Measurements from ENCODE around the gene ITFG2.

DNA sequence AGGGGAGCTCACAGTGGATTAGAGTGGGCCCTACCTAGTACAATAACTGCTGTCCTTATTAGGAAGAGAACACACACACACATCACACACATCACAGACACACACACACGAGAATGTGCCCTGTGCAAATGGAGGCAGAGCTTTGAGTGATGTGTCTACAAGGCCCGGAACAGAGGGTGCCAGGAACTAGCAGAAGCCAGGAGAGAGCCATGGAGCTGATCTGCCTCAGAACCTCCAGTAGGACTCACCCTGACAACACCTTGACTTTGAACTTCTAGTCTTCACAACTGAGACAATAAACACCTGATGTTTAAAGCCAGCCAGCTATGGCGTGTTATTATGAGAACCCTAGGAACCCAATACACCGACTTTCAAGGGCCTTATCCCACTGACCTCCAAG, 47.4 kb upstream of the ITFG2 start:
- TF ChIP-seq, protein P1, sequence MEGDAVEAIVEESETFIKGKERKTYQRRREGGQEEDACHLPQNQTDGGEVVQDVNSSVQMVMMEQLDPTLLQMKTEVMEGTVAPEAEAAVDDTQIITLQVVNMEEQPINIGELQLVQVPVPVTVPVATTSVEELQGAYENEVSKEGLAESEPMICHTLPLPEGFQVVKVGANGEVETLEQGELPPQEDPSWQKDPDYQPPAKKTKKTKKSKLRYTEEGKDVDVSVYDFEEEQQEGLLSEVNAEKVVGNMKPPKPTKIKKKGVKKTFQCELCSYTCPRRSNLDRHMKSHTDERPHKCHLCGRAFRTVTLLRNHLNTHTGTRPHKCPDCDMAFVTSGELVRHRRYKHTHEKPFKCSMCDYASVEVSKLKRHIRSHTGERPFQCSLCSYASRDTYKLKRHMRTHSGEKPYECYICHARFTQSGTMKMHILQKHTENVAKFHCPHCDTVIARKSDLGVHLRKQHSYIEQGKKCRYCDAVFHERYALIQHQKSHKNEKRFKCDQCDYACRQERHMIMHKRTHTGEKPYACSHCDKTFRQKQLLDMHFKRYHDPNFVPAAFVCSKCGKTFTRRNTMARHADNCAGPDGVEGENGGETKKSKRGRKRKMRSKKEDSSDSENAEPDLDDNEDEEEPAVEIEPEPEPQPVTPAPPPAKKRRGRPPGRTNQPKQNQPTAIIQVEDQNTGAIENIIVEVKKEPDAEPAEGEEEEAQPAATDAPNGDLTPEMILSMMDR (IDR thresholded peaks at IDR 0.05 in 2 of 3, conservative IDR thresholded peaks at IDR 0.05 in 1 of 3; ENCODE audit: borderline replicate concordance in 1 of 3, insufficient read depth in 1 of 3, low read depth in 2 of 3, low read length in 2 of 3): no peak
- TF ChIP-seq POLR2AphosphoS5 (IDR thresholded peaks at IDR 0.05; ENCODE audit: low read depth, low read length) (no peak), EZH2 (IDR thresholded peaks at IDR 0.05) (no peak), SP1 (IDR thresholded peaks at IDR 0.05; ENCODE audit: low read depth) (no peak), POLR2A (IDR thresholded peaks at IDR 0.05; ENCODE audit: borderline replicate concordance, extremely low read depth, insufficient read depth, insufficient read length) (no peak), CEBPB (IDR thresholded peaks at IDR 0.05; ENCODE audit: low read depth) (no peak), EZH2phosphoT487 (IDR thresholded peaks at IDR 0.05; ENCODE audit: borderline replicate concordance) (no peak), CBX3 (IDR thresholded peaks at IDR 0.05; ENCODE audit: low read depth) (no peak), FOSL1 (IDR thresholded peaks at IDR 0.05; ENCODE audit: low read depth) (no peak), RAD21 (IDR thresholded peaks at IDR 0.05; ENCODE audit: low read depth) (no peak), JUND (IDR thresholded peaks at IDR 0.05) (no peak)
- TF ChIP-seq, protein P2, sequence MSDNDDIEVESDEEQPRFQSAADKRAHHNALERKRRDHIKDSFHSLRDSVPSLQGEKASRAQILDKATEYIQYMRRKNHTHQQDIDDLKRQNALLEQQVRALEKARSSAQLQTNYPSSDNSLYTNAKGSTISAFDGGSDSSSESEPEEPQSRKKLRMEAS (IDR thresholded peaks at IDR 0.05): no peak
- TF ChIP-seq, protein P3, sequence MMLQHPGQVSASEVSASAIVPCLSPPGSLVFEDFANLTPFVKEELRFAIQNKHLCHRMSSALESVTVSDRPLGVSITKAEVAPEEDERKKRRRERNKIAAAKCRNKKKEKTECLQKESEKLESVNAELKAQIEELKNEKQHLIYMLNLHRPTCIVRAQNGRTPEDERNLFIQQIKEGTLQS (IDR thresholded peaks at IDR 0.05): no peak
- TF ChIP-seq, protein P4, sequence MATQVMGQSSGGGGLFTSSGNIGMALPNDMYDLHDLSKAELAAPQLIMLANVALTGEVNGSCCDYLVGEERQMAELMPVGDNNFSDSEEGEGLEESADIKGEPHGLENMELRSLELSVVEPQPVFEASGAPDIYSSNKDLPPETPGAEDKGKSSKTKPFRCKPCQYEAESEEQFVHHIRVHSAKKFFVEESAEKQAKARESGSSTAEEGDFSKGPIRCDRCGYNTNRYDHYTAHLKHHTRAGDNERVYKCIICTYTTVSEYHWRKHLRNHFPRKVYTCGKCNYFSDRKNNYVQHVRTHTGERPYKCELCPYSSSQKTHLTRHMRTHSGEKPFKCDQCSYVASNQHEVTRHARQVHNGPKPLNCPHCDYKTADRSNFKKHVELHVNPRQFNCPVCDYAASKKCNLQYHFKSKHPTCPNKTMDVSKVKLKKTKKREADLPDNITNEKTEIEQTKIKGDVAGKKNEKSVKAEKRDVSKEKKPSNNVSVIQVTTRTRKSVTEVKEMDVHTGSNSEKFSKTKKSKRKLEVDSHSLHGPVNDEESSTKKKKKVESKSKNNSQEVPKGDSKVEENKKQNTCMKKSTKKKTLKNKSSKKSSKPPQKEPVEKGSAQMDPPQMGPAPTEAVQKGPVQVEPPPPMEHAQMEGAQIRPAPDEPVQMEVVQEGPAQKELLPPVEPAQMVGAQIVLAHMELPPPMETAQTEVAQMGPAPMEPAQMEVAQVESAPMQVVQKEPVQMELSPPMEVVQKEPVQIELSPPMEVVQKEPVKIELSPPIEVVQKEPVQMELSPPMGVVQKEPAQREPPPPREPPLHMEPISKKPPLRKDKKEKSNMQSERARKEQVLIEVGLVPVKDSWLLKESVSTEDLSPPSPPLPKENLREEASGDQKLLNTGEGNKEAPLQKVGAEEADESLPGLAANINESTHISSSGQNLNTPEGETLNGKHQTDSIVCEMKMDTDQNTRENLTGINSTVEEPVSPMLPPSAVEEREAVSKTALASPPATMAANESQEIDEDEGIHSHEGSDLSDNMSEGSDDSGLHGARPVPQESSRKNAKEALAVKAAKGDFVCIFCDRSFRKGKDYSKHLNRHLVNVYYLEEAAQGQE (IDR thresholded peaks at IDR 0.05; ENCODE audit: low read depth): no peak

All from HCT116 (cell line).